Measurements from ENCODE around the gene ZNF22.

Gene ZNF22

DNA sequence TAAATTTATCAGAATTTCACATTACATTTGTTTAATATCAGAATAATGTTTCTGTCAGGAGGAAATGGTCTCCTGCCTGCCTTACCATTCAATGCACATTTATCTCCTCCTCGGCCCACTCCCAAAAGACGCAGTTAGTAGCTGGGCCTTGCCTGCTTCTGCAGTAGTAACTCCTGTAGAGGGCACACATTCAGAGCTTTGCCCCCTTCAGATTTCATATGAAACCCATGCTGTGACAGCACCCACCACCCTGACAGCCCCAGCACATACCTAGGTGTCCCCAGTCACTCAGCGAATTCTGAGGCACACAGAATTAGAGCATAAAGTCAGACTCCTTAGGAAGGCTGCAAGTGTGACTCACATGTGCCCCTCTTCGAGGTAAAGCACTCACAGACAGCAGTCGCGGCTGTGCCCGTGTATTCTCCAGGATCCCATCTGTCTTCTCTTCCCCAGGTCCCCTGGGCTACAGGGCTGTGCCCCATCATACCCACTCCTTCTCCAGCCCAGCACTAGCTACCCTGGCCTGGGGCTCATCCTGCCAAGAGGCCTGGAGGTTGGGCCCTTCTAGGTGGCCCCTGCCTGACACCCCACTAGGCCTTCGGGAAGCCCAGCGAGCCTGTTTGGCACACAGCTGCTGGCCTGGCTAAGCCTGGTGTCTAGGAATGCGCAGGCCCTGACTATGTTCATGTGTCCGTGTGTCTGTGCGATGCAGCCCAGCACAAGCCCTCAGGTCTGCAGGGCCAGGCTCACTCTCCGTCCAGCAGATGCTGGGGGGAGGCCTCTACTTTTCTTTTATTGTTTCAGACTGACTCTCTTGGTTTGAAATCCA lies 17.4 kb upstream of the ZNF22 start:
- H3K4me3 ChIP-seq (ENCODE audit: low read depth, low read length), result no peak overlapping the region
- TF ChIP-seq CTCF (IDR thresholded peaks at IDR 0.05; ENCODE audit: borderline replicate concordance, insufficient read depth, low read depth, low read length), result no peak

- TF ChIP-seq CTCF (IDR thresholded peaks at IDR 0.05; ENCODE audit: borderline replicate concordance, insufficient read depth, low read depth, low read length), result no peak
- no peak overlapping the region for H3K4me3 ChIP-seq (ENCODE audit: low read depth, low read length)
Observed at GRCh38 chr10:44983895-44984278, 16.8 kb upstream of the ZNF22 start.

- no peak for TF ChIP-seq CTCF (IDR thresholded peaks at IDR 0.05; ENCODE audit: borderline replicate concordance, insufficient read depth, low read depth, low read length)
- H3K4me3 ChIP-seq (ENCODE audit: low read depth, low read length), result no peak overlapping the region
Observed at GRCh38 chr10:44984671-44985101, 16.0 kb upstream of the ZNF22 start.

DNA sequence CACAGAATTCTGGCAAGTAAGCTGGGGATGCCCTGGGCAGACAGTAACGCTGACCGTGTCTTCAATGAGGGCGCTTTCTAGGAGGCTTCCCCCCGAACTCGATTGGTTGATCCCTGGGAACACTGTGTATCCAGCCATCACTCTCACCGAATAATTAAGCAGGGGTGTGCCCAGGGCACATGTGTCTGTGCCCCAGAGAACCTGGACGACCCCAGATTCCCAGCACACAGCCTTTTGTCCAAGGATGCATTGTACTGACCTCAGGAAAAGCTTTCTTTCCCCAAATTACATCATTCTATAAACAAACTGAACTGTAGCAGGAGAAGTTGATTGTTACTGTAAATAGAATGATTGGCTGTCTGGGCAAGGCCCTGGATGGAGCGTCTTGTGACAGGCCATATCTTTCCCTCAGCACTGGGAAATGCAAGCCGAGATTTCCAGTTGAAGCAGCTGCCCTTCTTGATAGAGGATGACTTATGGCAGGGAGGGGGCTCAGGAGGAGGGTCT lies 15.5 kb upstream of the ZNF22 start:
- TF ChIP-seq CTCF (IDR thresholded peaks at IDR 0.05; ENCODE audit: borderline replicate concordance, insufficient read depth, low read depth, low read length), result no peak
- no peak overlapping the region for H3K4me3 ChIP-seq (ENCODE audit: low read depth, low read length)

GRCh38 chr10:44986179-44986578 lies 14.5 kb upstream of the ZNF22 start:
- no peak overlapping the region for H3K4me3 ChIP-seq (ENCODE audit: low read depth, low read length)
- TF ChIP-seq CTCF (IDR thresholded peaks at IDR 0.05; ENCODE audit: borderline replicate concordance, insufficient read depth, low read depth, low read length), result no peak

- H3K4me3 ChIP-seq (ENCODE audit: low read depth, low read length), result no peak overlapping the region
- no peak for TF ChIP-seq CTCF (IDR thresholded peaks at IDR 0.05; ENCODE audit: borderline replicate concordance, insufficient read depth, low read depth, low read length)
Observed at GRCh38 chr10:44986670-44987069, 14.1 kb upstream of the ZNF22 start.

Data from GM12875 (cell line).